Measurements from ENCODE around the gene C9orf40.

Gene C9orf40

GRCh38 chr9:74977287-74977686 is 24.6 kb upstream of the C9orf40 start:
- no peak overlapping the region for H3K4me3 ChIP-seq (ENCODE audit: low read depth, low read length)
- TF ChIP-seq CTCF (IDR thresholded peaks at IDR 0.05; ENCODE audit: low read depth, low read length) = no peak

GRCh38 chr9:74975538-74975937 is 22.8 kb upstream of the C9orf40 start:
- no peak overlapping the region for H3K4me3 ChIP-seq (ENCODE audit: low read depth, low read length)
- TF ChIP-seq CTCF (IDR thresholded peaks at IDR 0.05; ENCODE audit: low read depth, low read length) = no peak

- TF ChIP-seq CTCF (IDR thresholded peaks at IDR 0.05; ENCODE audit: low read depth, low read length) = no peak
- H3K4me3 ChIP-seq (ENCODE audit: low read depth, low read length) = no peak overlapping the region
Measured at GRCh38 chr9:74974558-74974957, 21.8 kb upstream of the C9orf40 start.

- no peak overlapping the region for H3K4me3 ChIP-seq (ENCODE audit: low read depth, low read length)
- TF ChIP-seq CTCF (IDR thresholded peaks at IDR 0.05; ENCODE audit: low read depth, low read length) = no peak
Measured at GRCh38 chr9:74973714-74974113, 21.0 kb upstream of the C9orf40 start.

- no peak for TF ChIP-seq CTCF (IDR thresholded peaks at IDR 0.05; ENCODE audit: low read depth, low read length)
- no peak overlapping the region for H3K4me3 ChIP-seq (ENCODE audit: low read depth, low read length)
Measured at GRCh38 chr9:74963056-74963455, 10.3 kb upstream of the C9orf40 start.

GRCh38 chr9:74961496-74961895 is 8.8 kb upstream of the C9orf40 start:
- TF ChIP-seq CTCF (IDR thresholded peaks at IDR 0.05; ENCODE audit: low read depth, low read length) = no peak
- no peak overlapping the region for H3K4me3 ChIP-seq (ENCODE audit: low read depth, low read length)

GRCh38 chr9:74960561-74960960 is 7.8 kb upstream of the C9orf40 start:
- TF ChIP-seq CTCF (IDR thresholded peaks at IDR 0.05; ENCODE audit: low read depth, low read length) = no peak
- H3K4me3 ChIP-seq (ENCODE audit: low read depth, low read length) = no peak overlapping the region

Measured in WI38 (cell line).